Stromal cell of bone marrow (primary cell): ENCODE results near the gene MFSD12.
"Not testable (repeated sequence)": the region's sequence is repeated elsewhere in the genome, so short reads cannot be mapped to it uniquely, and the experiment has no call there.

Experiments used
- DNase-seq: peaks from one replicate; pipeline ENCODE4 v3.0.0-alpha.2; 2012; ENCODE audit warnings: low read depth

The MFSD12 gene

DNA sequence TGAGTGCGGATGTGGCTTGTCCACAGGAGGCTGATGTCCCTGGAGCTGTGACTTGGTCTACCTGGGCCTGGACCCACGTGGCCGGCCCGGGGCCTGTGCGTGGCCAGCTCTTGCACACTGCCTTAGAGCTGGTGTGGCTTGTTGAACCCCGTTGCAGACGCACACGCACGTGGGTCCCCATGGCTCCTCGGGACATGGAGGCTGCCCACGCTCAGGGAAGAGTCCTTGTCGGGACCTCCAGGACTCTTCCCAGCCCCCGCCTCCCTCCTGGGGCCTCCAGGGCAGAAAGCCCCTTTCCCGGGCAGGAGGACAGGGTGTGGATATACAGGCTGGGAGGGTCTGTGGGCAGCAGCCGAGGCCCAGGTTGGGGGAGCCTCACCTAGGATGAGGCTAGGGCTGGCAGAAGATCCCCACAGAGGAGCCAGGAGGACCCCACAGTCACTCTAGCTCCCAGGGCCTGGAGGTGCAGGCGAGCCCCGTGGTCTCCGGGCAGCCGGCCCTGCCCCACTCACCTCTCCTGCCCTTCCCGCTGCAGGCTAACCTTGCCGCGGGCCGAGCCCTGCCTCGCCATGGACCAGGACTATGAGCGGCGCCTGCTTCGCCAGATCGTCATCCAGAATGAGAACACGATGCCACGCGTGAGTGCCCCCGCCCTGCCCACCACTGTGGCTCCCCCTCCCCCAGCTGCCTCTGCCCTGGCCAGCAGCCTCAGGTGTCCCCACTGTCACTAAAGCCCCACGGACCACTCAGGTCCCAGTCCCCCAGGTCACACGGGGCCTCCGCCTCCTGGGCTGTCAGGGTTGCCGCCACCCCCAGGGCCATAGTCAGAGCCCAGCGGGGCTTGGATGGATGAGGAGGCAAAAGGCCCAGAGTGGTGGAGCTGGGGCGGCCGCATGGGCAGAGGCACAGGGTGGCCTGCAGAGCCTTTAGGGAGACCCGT lies 34.7 kb downstream of the MFSD12 start:
- DNase-seq, result no peak

DNA sequence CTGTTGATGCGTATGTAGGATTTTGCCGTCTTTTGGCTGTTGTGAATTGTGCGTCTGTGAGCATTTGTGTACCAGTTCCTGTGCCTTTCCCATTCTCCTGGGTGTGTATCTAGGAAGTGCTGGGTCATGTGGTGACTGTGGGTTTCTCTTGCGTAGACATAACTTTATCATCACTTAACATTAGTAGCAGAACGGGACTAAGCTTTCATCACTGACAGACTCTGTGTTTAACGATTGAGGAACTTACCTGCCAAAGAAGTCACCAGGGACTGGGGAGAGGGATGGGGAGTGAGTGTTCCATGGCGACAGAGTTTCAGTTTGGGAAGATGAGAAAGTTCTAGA lies 36.3 kb downstream of the MFSD12 start:
- DNase-seq, result no peak

GRCh38 chr19:3520166-3521103 lies 37.0 kb downstream of the MFSD12 start:
- DNase-seq, result no peak

DNA sequence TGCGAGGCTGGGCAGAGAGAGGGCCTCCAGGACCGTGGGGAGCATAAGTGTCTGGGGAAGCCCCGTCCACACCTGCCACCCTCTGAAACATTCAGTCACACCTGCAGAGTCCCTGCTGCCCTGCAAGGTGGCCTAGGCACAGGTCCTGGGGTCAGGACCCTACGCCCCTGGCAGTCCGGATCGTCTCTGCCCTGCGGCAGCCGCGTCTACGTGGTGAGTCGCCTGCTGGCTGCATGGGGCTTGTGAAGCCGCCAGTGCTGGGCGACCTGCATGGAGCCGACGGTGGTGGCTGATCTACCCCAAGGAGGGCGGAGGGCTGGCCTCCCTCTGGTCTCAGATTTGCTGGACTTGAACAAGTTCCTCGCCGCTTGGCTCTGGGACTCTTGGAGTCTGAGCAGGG lies 38.3 kb downstream of the MFSD12 start:
- DNase-seq, result no peak

- no peak for DNase-seq
Measured at GRCh38 chr19:3518659-3519058, 38.7 kb downstream of the MFSD12 start.

- DNase-seq, result no peak
Measured at GRCh38 chr19:3518255-3518654, 39.1 kb downstream of the MFSD12 start.

DNA sequence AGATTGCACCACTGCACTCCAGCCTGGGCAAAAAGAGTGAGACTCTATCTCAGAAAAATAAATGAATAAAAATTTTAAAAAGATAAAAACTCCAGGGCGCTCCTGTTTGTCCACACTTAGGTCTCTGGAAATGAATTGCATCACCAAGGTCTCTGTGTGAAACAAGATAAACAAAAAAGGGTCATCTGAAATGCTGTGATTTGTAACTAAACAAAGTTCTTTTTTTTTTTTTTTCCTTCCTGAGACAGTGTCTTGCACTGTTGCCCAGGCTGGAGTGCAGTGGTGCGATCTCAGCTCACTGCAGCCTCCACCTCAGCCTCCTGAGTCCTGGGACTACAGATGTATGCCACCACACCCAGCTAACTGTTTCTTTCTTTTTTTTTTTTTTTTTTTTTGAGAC lies 39.7 kb downstream of the MFSD12 start:
- no peak for DNase-seq

GRCh38 chr19:3516675-3517207 lies 40.6 kb downstream of the MFSD12 start:
- DNase-seq, result no peak

DNA sequence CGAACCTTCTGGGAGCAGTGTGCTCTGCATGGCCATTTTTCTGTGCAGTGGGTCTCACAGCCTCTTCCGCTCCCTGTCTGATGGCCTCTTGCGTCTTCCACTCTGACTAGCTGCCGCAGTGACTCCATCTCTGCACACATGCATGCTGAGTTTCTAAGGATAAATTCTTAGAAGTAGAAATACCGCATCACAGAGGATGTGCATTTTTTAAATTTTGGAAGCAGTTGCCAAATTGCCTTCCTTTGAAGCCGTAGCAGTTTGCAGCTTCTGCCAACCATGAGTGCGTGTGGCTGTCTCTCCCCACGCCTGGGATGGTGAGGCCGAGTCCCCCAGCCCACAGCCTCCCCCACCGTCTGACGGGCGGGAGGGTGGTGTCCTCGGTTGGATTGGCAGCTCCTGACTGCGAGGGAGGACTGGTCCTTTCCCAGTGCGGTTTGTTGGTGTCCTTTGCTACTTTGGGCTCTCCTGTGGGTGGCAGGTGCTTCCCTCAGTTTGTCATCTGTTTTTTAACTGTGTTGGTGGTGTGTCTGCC lies 41.4 kb downstream of the MFSD12 start:
- DNase-seq, result no peak

DNA sequence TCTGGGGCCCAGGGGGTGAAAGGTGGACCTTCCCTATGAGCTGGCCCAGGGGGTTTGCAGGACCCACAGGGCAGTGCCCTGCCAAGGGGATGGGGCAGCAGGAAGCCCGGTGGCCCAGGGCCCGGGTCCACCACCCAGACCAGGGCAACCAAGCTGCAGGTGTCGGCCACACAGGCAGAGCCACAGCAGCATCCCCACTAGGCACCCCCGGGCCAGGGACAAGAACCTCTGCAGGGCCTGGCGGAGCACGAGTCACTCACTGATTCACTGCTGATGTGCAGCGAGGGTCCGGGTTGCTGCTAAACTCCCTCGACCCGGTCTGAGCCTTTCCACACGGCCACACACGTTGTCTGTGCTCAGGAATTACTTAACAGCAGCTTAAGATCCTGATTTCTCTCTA lies 42.5 kb downstream of the MFSD12 start:
- no peak for DNase-seq

DNA sequence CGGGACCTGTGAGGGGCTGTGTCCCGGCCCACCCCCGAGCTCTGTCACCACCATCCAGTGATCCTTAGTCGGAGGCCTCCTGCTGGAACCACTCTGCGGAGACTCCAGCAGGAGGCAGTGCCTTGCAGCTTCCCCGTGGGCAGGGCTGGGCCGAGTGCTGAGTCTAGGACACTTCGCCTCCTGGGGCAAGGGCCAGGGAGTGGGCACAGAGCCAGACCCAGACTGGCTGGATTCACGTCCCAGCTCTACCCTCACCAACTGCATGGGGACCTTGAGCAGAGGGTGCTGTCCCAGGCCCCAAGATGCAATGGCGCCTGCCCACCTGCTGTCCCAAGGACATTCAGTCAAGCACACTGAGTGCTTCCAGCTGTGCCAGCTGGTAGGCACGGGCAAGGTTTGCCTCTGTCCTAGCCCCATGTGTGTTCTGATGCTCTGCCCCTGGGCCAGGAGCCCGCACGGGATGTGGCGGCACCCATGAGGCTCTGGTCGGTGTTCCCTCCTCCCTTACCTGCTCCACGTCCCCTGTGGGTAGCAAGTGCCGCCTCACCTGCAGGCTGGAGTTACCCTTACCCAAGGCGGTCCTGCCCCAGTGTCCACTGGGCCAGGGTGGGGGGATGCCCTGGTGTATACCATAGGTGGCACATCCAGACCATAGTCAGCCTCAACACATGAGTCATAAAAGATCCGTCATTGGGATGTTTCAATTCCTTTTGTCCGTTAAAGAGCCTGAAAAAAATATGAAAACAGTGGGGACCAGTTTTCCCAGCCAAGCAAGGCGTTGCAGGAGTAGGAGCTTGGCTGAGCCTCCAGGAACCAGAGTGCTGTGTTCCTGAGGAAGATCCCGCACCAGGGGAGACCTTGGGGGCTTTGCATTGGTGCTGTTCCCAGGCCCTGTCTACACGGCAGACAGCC lies 43.9 kb downstream of the MFSD12 start:
- DNase-seq, result no peak

DNA sequence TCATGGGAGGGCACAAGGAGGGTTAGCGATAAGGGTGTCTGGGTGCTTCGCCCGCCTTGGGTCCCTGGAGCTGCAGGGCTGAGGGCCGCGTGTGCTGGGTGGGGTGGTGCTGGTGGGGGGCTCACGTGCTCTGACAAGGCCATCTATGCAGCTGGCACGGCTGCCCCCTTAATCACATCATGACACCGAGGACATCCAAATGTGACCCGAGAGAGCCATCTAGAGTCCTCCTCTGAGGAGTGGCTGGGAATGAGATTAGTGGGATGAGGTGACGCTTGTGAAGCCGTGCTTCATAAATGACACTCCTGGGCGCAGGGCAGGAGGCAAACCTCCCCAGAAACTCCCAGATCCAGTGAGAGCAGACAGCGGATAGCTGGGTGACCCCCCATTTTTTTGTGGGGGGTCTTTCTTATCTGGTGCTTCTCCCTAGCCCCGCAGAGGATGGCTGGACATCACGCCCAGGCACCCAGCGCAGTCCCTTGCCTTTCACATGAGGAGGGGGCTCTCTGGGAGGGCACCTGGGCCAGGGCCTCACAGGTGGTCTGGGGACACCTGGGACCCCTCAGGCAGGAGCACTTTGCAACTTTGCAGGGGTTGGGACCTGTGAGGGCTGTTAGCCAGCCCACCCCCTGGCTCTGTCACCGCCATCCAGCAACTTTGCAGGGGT lies 44.7 kb downstream of the MFSD12 start:
- no peak for DNase-seq

- no peak for DNase-seq
Measured at GRCh38 chr19:3511506-3512251, 45.7 kb downstream of the MFSD12 start.

GRCh38 chr19:3510727-3511126 lies 46.7 kb downstream of the MFSD12 start:
- no peak for DNase-seq

DNA sequence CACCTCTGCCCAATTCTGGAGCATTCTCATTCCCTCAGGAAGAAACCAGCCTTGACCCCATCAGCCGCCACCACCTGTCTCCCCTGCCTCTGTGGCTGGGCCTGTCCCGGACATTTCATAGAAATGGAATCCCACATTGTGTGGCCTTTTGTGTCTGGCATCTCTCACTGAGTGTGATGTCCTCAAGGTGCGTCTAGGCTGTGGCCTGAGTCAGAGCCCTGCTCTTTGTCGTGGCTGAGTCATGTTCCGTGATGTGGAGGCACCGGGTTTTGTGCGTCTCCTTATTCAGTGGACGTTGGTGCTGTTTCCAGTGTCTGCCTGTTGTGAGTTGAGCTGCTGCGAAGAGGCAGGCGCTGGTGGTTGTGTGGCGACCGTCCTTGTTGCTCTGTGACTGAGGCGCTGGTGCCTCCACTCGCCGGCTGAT lies 47.8 kb downstream of the MFSD12 start:
- no peak for DNase-seq

GRCh38 chr19:3508771-3509535 lies 48.4 kb downstream of the MFSD12 start:
- DNase-seq, result no peak

GRCh38 chr19:3508121-3508661 lies 49.2 kb downstream of the MFSD12 start:
- not testable (repeated sequence) for DNase-seq

GRCh38 chr19:3507371-3508120 lies 49.8 kb downstream of the MFSD12 start:
- no peak for DNase-seq
